GM12878 (cell line): Measurements from ENCODE around the gene PNLIP. TPM values are rescaled to one million over a fixed set of nuclear protein-coding genes. Genes with fewer than 3 reads are reported as not detected.

Experiments
- ATAC-seq: fragments of 200-7000 bp; cut with Tn5 transposase; 3 replicates; pipeline ENCODE4 v1.9.1; 2020; ENCODE audit warnings: mild to moderate bottlenecking, moderate library complexity
- BruUV-seq: library from RNA; stranded (reverse); fragments of 400-500 nt; replicated peaks from 2 replicates; lab custom pipeline; 2021; lab: Mats Ljungman, UMichigan
- CTCF ChIA-PET: fragments of 300-600 bp; sonication (Branson Sonifier 250); formaldehyde crosslinking; extraction: SDS; loops from one replicate; lab custom pipeline; 2021; ENCODE audit warnings: inconsistent platforms; lab: Yijun Ruan, JAX
- POLR2A ChIA-PET: fragments of 350-600 bp; formaldehyde crosslinking; extraction: SDS; loops from one replicate; lab custom pipeline; 2021; ENCODE audit warnings: inconsistent platforms; lab: Charles Lee
- RAD21 ChIA-PET: fragments of 300-600 bp; sonication (Branson Sonifier 250); formaldehyde crosslinking; loops from one replicate; lab custom pipeline; 2023; ENCODE audit warnings: antibody characterized with exemption; ENCODE audit not compliant: unreplicated experiment; lab: Charles Lee
- SMC1A ChIA-PET: fragments of 300-600 bp; sonication (Branson Sonifier 250); formaldehyde crosslinking; loops from one replicate; lab custom pipeline; 2023; ENCODE audit not compliant: unreplicated experiment, uncharacterized antibody; lab: Charles Lee
- DNase-seq: peaks from one replicate; pipeline ENCODE4 v3.0.0-alpha.2; 2011; ENCODE audit warnings: low read depth, low spot score
- FAIRE-seq: peaks from 3 replicates; lab custom pipeline; 2011; peaks lifted over from hg19 to GRCh38; lab: Jason Lieb, UNC
- H2AFZ ChIP-seq: 2 replicates; pipeline ENCODE4 v1.6.0; 2011; ENCODE audit warnings: low read depth, low read length, control low read depth; ENCODE audit not compliant: control insufficient read depth
- H3K27ac ChIP-seq: 2 replicates; pipeline ENCODE4 v1.5.1; 2011; ENCODE audit warnings: control low read depth; ENCODE audit not compliant: control insufficient read depth, insufficient read depth
- H3K27me3 ChIP-seq, 2 experiments: replicated peaks in 1 of 2; 2 replicates each; pipeline versions ENCODE4 v1.6.0 to v1.6.1; 2011; ENCODE audit warnings: low read length in 1 of 2; ENCODE audit not compliant: control insufficient read depth in 2 of 2, insufficient read depth in 2 of 2
- H3K36me3 ChIP-seq, 2 experiments: 2 replicates each; pipeline ENCODE4 v1.5.1; 2011; ENCODE audit warnings: low read length in 1 of 2; ENCODE audit not compliant: control insufficient read depth in 2 of 2, insufficient read depth in 2 of 2
- H3K4me1 ChIP-seq: 2 replicates; pipeline ENCODE4 v1.6.1; 2011; ENCODE audit warnings: mild to moderate bottlenecking, low read length, moderate library complexity, mixed read lengths; ENCODE audit not compliant: control insufficient read depth, insufficient read depth
- H3K4me2 ChIP-seq: 2 replicates; pipeline ENCODE4 v1.6.0; 2011; ENCODE audit warnings: control low read depth; ENCODE audit not compliant: control insufficient read depth, insufficient read depth
- H3K4me3 ChIP-seq: fragments of 200-600 bp; sonication (generic); 2 replicates; pipeline ENCODE4 v1.5.1; 2016
- H3K79me2 ChIP-seq: 2 replicates; pipeline ENCODE4 v1.6.0; 2011; ENCODE audit warnings: low read length; ENCODE audit not compliant: control insufficient read depth, insufficient read depth
- H3K9ac ChIP-seq: 2 replicates; pipeline ENCODE4 v1.8.0; 2011; ENCODE audit warnings: low read length, control low read depth, mixed read lengths; ENCODE audit not compliant: control insufficient read depth, insufficient read depth
- H3K9me3 ChIP-seq: replicated peaks from 3 replicates; pipeline ENCODE4 v1.5.1; 2011; ENCODE audit warnings: mild to moderate bottlenecking, low read length; ENCODE audit not compliant: control insufficient read depth, insufficient read depth
- H4K20me1 ChIP-seq: 2 replicates; pipeline ENCODE4 v1.6.0; 2011; ENCODE audit not compliant: control insufficient read depth, insufficient read depth
- ATF7 ChIP-seq: fragments of 450-650 bp; IDR thresholded peaks from 2 replicates; pipeline ENCODE4 v1.6.1; 2016; ENCODE audit warnings: low read depth, mild to moderate bottlenecking
- IRF4 ChIP-seq: IDR thresholded peaks from 2 replicates; pipeline ENCODE4 v1.6.1; 2011; ENCODE audit warnings: low read depth, low read length
- KAT2A ChIP-seq: conservative IDR thresholded peaks from 2 replicates; pipeline ENCODE4 v1.6.1; 2011; ENCODE audit warnings: low read depth, low read length; ENCODE audit not compliant: control insufficient read depth
- MTA2 ChIP-seq: fragments of 450-650 bp; IDR thresholded peaks from 2 replicates; pipeline ENCODE4 v1.6.1; 2016; ENCODE audit warnings: low read depth, mild to moderate bottlenecking, moderate library complexity
- MTA3 ChIP-seq: IDR thresholded peaks from 2 replicates; pipeline ENCODE4 v1.6.1; 2012; ENCODE audit warnings: low read length, inconsistent platforms, borderline replicate concordance
- RELA ChIP-seq: fragments of 450-650 bp; IDR thresholded peaks from 2 replicates; pipeline ENCODE4 v1.8.0; 2014; ENCODE audit warnings: borderline replicate concordance; ENCODE audit not compliant: partially characterized antibody
- SP1 ChIP-seq: IDR thresholded peaks from one replicate; pipeline ENCODE4 v1.6.1; 2011; ENCODE audit warnings: low read depth, low read length
- ZNF687 ChIP-seq: fragments of 450-650 bp; IDR thresholded peaks from 2 replicates; pipeline ENCODE4 v1.6.1; 2017; ENCODE audit warnings: mild to moderate bottlenecking, moderate library complexity
- WGBS: methylation state at CpG from one replicate; pipeline ENCODE4 v1.1.6; 2016; ENCODE audit warnings: low lambda C conversion rate; ENCODE audit not compliant: insufficient replicate concordance, insufficient coverage; ENCODE audit errors: missing lambda C conversion rate; 5-methylcytosine and 5-hydroxymethylcytosine counted together
- in situ Hi-C: fragments of 300-500 bp; cut with MboI; formaldehyde crosslinking; loops from 9 replicates; pipeline ENCODE4 v1.14.3; 2018; ENCODE audit warnings: mixed read lengths
- intact Hi-C: fragments of 100-400 bp; cut with micrococcal nuclease; formaldehyde crosslinking; loops from one replicate; pipeline ENCODE4 v1.14.2; 2022; ENCODE audit not compliant: unreplicated experiment
- polyA plus RNA-seq, 11 experiments: library from polyadenylated mRNA; depleted of rRNA in 4 of 11; unstranded in 6 of 11; stranded (reverse) in 5 of 11; fragments of >200 nt; fragmentation: Nextera tagmentation in 4 of 11; fragmentation: Illumina TruSeq in 1 of 11; extraction: Ambion mirVana in 4 of 11; extraction: Trizol in 1 of 11; gene quantifications; 1 replicate in 1 of 11; 2 replicates in 10 of 11; pipeline versions ENCODE4 v1.2.1 to v1.2.3, GENCODE V29; 2011 to 2016; ENCODE audit warnings: inconsistent platforms in 2 of 11, missing spikeins in 2 of 11, low read depth in 1 of 11
- total RNA-seq, 4 experiments: library from RNA; depleted of rRNA in 3 of 4; stranded (reverse); fragments of >200 nt in 3 of 4; fragmentation: Illumina TruSeq in 1 of 4; extraction: Trizol in 1 of 4; gene quantifications; 2 replicates each; pipeline versions ENCODE4 v1.2.1 to v1.2.3, GENCODE V29; 2013 to 2021
- TF ChIP-seq, protein P1 (sequence below): IDR thresholded peaks from 2 replicates; pipeline ENCODE4 v1.6.1; 2012; ENCODE audit warnings: low read depth, low read length, improper control_type of control experiment
- TF ChIP-seq, protein P2 (sequence below): IDR thresholded peaks from 2 replicates; pipeline ENCODE4 v1.6.1; 2012; ENCODE audit warnings: improper control_type of control experiment, low read depth, low read length; ENCODE audit not compliant: insufficient replicate concordance
- TF ChIP-seq, protein P3 (sequence below): IDR thresholded peaks from 2 replicates; pipeline ENCODE4 v1.6.1; 2012; ENCODE audit warnings: low read depth, low read length, improper control_type of control experiment

Gene PNLIP
- total and polyA plus RNA-seq, 10 of the 15 experiments (the other 5 are each of a cell fraction or from before 2014, with no cell fraction given) = 1.1 TPM; not detected in 9

GRCh38 chr10:116522803-116523381 is 22.8 kb upstream of the PNLIP start:
- no peaks in the 10 kb centered on the region for H3K4me1 ChIP-seq
- no peak overlapping the region for H3K4me2 ChIP-seq
- ChIA-PET RAD21 (interaction anchor here (1.0 kb wide), 1 partner anchor 10 kb away, joined by 3 read pairs; no protein-coding TSS in a partner anchor), CTCF (interaction anchor here (1.0 to 1.8 kb wide), 3 partner anchors 13 to 89 kb away, joined by 3 to 8 read pairs (median 8); no protein-coding TSS in a partner anchor), POLR2A (no interaction called here), SMC1A (no interaction called here)
- ATAC-seq (no peak), DNase-seq (no peak), FAIRE-seq (no peak)
- BruUV-seq = no TSS peak
- H3K27me3 ChIP-seq = no peaks in the 10 kb centered on the region
- H3K36me3 ChIP-seq = no peaks in the 10 kb centered on the region
- H3K79me2 ChIP-seq = no peaks in the 10 kb centered on the region
- H3K27ac ChIP-seq = no peak overlapping the region
- no peaks in the 10 kb centered on the region for H4K20me1 ChIP-seq
- no peaks in the 10 kb centered on the region for H3K9me3 ChIP-seq
- H3K4me3 ChIP-seq = no peak overlapping the region
- in situ Hi-C loops = no loop called here
- WGBS = 24% methylated on average over 8 of the region's 8 CpGs
- no peak overlapping the region for H2AFZ ChIP-seq
- H3K9ac ChIP-seq = no peak overlapping the region
- intact Hi-C loops = loop anchor here (5.0 kb wide), 1 partner anchor 81 kb away; no protein-coding TSS in a partner anchor
- no peak for TF ChIP-seq IRF4
- no peak for TF ChIP-seq MTA2
- TF ChIP-seq, protein P1, sequence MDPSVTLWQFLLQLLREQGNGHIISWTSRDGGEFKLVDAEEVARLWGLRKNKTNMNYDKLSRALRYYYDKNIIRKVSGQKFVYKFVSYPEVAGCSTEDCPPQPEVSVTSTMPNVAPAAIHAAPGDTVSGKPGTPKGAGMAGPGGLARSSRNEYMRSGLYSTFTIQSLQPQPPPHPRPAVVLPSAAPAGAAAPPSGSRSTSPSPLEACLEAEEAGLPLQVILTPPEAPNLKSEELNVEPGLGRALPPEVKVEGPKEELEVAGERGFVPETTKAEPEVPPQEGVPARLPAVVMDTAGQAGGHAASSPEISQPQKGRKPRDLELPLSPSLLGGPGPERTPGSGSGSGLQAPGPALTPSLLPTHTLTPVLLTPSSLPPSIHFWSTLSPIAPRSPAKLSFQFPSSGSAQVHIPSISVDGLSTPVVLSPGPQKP = no peak
- TF ChIP-seq SP1 = no peak
- TF ChIP-seq, protein P2, sequence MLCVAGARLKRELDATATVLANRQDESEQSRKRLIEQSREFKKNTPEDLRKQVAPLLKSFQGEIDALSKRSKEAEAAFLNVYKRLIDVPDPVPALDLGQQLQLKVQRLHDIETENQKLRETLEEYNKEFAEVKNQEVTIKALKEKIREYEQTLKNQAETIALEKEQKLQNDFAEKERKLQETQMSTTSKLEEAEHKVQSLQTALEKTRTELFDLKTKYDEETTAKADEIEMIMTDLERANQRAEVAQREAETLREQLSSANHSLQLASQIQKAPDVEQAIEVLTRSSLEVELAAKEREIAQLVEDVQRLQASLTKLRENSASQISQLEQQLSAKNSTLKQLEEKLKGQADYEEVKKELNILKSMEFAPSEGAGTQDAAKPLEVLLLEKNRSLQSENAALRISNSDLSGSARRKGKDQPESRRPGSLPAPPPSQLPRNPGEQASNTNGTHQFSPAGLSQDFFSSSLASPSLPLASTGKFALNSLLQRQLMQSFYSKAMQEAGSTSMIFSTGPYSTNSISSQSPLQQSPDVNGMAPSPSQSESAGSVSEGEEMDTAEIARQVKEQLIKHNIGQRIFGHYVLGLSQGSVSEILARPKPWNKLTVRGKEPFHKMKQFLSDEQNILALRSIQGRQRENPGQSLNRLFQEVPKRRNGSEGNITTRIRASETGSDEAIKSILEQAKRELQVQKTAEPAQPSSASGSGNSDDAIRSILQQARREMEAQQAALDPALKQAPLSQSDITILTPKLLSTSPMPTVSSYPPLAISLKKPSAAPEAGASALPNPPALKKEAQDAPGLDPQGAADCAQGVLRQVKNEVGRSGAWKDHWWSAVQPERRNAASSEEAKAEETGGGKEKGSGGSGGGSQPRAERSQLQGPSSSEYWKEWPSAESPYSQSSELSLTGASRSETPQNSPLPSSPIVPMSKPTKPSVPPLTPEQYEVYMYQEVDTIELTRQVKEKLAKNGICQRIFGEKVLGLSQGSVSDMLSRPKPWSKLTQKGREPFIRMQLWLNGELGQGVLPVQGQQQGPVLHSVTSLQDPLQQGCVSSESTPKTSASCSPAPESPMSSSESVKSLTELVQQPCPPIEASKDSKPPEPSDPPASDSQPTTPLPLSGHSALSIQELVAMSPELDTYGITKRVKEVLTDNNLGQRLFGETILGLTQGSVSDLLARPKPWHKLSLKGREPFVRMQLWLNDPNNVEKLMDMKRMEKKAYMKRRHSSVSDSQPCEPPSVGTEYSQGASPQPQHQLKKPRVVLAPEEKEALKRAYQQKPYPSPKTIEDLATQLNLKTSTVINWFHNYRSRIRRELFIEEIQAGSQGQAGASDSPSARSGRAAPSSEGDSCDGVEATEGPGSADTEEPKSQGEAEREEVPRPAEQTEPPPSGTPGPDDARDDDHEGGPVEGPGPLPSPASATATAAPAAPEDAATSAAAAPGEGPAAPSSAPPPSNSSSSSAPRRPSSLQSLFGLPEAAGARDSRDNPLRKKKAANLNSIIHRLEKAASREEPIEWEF = no peak
- TF ChIP-seq ZNF687 = no peak
- no peak for TF ChIP-seq KAT2A
- TF ChIP-seq MTA3 = no peak
- no peak for TF ChIP-seq ATF7
- TF ChIP-seq RELA = no peak
- TF ChIP-seq, protein P3, sequence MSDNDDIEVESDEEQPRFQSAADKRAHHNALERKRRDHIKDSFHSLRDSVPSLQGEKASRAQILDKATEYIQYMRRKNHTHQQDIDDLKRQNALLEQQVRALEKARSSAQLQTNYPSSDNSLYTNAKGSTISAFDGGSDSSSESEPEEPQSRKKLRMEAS = no peak
